A204.1 (cell line): Measurements from ENCODE around the gene CPS1.

Experiments used
- FAIRE-seq: peaks from 2 replicates; lab custom pipeline; 2012; peaks lifted over from hg19 to GRCh38; lab: Jason Lieb, UNC

CPS1 gene

GRCh38 chr2:210686401-210686800, 130.0 kb downstream of the CPS1 start:
- no peak for FAIRE-seq

- no peak for FAIRE-seq
These were observed 131.5 kb downstream of the CPS1 start for GRCh38 chr2:210687786-210688470.

- FAIRE-seq = no peak
These were observed 151.5 kb downstream of the CPS1 start for GRCh38 chr2:210707900-210708299.

GRCh38 chr2:210713122-210713521, 156.7 kb downstream of the CPS1 start:
- no peak for FAIRE-seq

GRCh38 chr2:210715560-210716082, 159.2 kb downstream of the CPS1 start:
- FAIRE-seq = no peak

GRCh38 chr2:210718503-210718902, 162.1 kb downstream of the CPS1 start:
- FAIRE-seq = no peak

GRCh38 chr2:210722092-210722491, 165.7 kb downstream of the CPS1 start:
- FAIRE-seq = no peak

- FAIRE-seq = no peak
These were observed 171.2 kb downstream of the CPS1 start for GRCh38 chr2:210727549-210727948.
